ENCODE results near the gene MRPL16.
"Not testable (repeated sequence)": the region's sequence is repeated elsewhere in the genome, so short reads cannot be mapped to it uniquely, and the experiment has no call there.

The MRPL16 gene

GRCh38 chr11:59810911-59811259, 307 bp upstream of the MRPL16 start:
- no peak for DNase-seq

- DNase-seq: no peak
Observed at GRCh38 chr11:59807047-59807610, 3.4 kb downstream of the MRPL16 start.

GRCh38 chr11:59804061-59804460, 6.5 kb downstream of the MRPL16 start:
- DNase-seq: no peak

GRCh38 chr11:59802639-59803176, 7.9 kb downstream of the MRPL16 start:
- DNase-seq: no peak

- DNase-seq: no peak
Observed at GRCh38 chr11:59801981-59802638, 8.5 kb downstream of the MRPL16 start.

- no peak for DNase-seq
Observed at GRCh38 chr11:59801160-59801706, 9.3 kb downstream of the MRPL16 start.

GRCh38 chr11:59800390-59801025, 10.1 kb downstream of the MRPL16 start:
- DNase-seq: no peak

GRCh38 chr11:59794417-59794816, 16.2 kb downstream of the MRPL16 start:
- no peak for DNase-seq

GRCh38 chr11:59792507-59792906, 18.1 kb downstream of the MRPL16 start:
- DNase-seq: no peak

GRCh38 chr11:59791639-59792038, 18.9 kb downstream of the MRPL16 start:
- no peak for DNase-seq

GRCh38 chr11:59787816-59788215, 22.8 kb downstream of the MRPL16 start:
- no peak for DNase-seq

GRCh38 chr11:59787255-59787588, 23.4 kb downstream of the MRPL16 start:
- DNase-seq: no peak

GRCh38 chr11:59785818-59786217, 24.8 kb downstream of the MRPL16 start:
- no peak for DNase-seq

GRCh38 chr11:59784441-59784840, 26.1 kb downstream of the MRPL16 start:
- DNase-seq: not testable (repeated sequence)

- no peak for DNase-seq
Observed at GRCh38 chr11:59783632-59784090, 26.9 kb downstream of the MRPL16 start.

- no peak for DNase-seq
Observed at GRCh38 chr11:59782080-59782479, 28.5 kb downstream of the MRPL16 start.

GRCh38 chr11:59779487-59779886, 31.1 kb downstream of the MRPL16 start:
- DNase-seq: no peak

GRCh38 chr11:59778122-59778521, 32.5 kb downstream of the MRPL16 start:
- DNase-seq: no peak

- no peak for DNase-seq
Observed at GRCh38 chr11:59777104-59777503, 33.5 kb downstream of the MRPL16 start.

- no peak for DNase-seq
Observed at GRCh38 chr11:59776210-59777066, 34.1 kb downstream of the MRPL16 start.

GRCh38 chr11:59773083-59773440, 37.5 kb downstream of the MRPL16 start:
- no peak for DNase-seq

- DNase-seq: no peak
Observed at GRCh38 chr11:59771605-59772004, 39.0 kb downstream of the MRPL16 start.

- no peak for DNase-seq
Observed at GRCh38 chr11:59770869-59771268, 39.7 kb downstream of the MRPL16 start.

Data from NCI-H187 (cell line).